HepG2 (cell line): Measurements from ENCODE around the gene MOB3C. TPM values are rescaled to one million over a fixed set of nuclear protein-coding genes. Genes with fewer than 3 reads are reported as not detected.

ENCODE experiments used
- ATAC-seq: fragments of 200-7000 bp; cut with Tn5 transposase; 3 replicates; pipeline ENCODE4 v1.9.1; 2020; ENCODE audit warnings: mild to moderate bottlenecking, moderate library complexity
- BruUV-seq: library from RNA; stranded (reverse); fragments of 400-500 nt; replicated peaks from 2 replicates; lab custom pipeline; 2021; lab: Mats Ljungman, UMichigan
- CTCF ChIA-PET: fragments of 300-600 bp; formaldehyde crosslinking; extraction: SDS; loops from one replicate; lab custom pipeline; 2021; ENCODE audit warnings: low total read pairs, inconsistent platforms, low intra/inter-chr PET ratio; lab: Yijun Ruan, JAX
- POLR2A ChIA-PET: fragments of 350-600 bp; sonication (Branson Sonifier 250); formaldehyde crosslinking; loops from one replicate; lab custom pipeline; 2020; ENCODE audit warnings: antibody characterized with exemption, inconsistent platforms; lab: Yijun Ruan, JAX
- DNase-seq: peaks from one replicate; pipeline ENCODE4 v3.0.0-alpha.2; 2015; ENCODE audit warnings: low spot score
- FAIRE-seq: peaks from 3 replicates; lab custom pipeline; 2011; peaks lifted over from hg19 to GRCh38; lab: Jason Lieb, UNC
- H2AFZ ChIP-seq: one replicate; pipeline ENCODE4 v1.6.1; 2011; ENCODE audit warnings: low read length, inconsistent platforms
- H3K27ac ChIP-seq: fragments of 300-600 bp; 3 replicates; pipeline ENCODE4 v1.8.0; 2011; ENCODE audit warnings: mixed run types, mild to moderate bottlenecking, mixed read lengths, low read length, inconsistent platforms; ENCODE audit not compliant: insufficient read depth; ENCODE audit errors: extremely low read length
- H3K27me3 ChIP-seq, 2 experiments: fragments of 200-600 bp in 1 of 2; 2 replicates in 1 of 2; 3 replicates in 1 of 2; pipeline versions ENCODE4 v1.6.0 to v1.8.0; 2011; ENCODE audit warnings: low read length in 2 of 2, mild to moderate bottlenecking in 2 of 2, moderate library complexity in 2 of 2, inconsistent platforms in 1 of 2; ENCODE audit not compliant: insufficient read depth in 2 of 2, control insufficient read depth in 1 of 2
- H3K36me3 ChIP-seq, 2 experiments: fragments of 200-600 bp in 1 of 2; replicated peaks in 1 of 2; 2 replicates in 1 of 2; 3 replicates in 1 of 2; pipeline versions ENCODE4 v1.5.1 to v1.8.0; 2011; ENCODE audit warnings: low read length in 2 of 2, inconsistent platforms in 1 of 2; ENCODE audit not compliant: insufficient read depth in 2 of 2, control insufficient read depth in 1 of 2
- H3K4me1 ChIP-seq: 2 replicates; pipeline ENCODE4 v1.5.1; 2012; ENCODE audit warnings: low read length, inconsistent platforms; ENCODE audit not compliant: insufficient read depth
- H3K4me2 ChIP-seq: 2 replicates; pipeline ENCODE4 v1.6.0; 2011; ENCODE audit warnings: low read depth, low read length, inconsistent platforms
- H3K4me3 ChIP-seq, 3 experiments: fragments of 200-600 bp in 1 of 3; sonication (generic), shearing (Covaris generic) in 1 of 3; replicated peaks in 1 of 3; 2 replicates each; pipeline ENCODE4 v1.5.1; 2011 to 2016; ENCODE audit warnings: low read length in 3 of 3, inconsistent platforms in 2 of 3, low read depth in 2 of 3, mild to moderate bottlenecking in 2 of 3, control low read depth in 1 of 3, mixed read lengths in 1 of 3; ENCODE audit not compliant: insufficient read depth in 1 of 3
- H3K79me2 ChIP-seq: one replicate; pipeline ENCODE4 v1.6.1; 2011; ENCODE audit warnings: low read length, inconsistent platforms; ENCODE audit not compliant: insufficient read depth
- H3K9ac ChIP-seq: 2 replicates; pipeline ENCODE4 v1.6.0; 2011; ENCODE audit warnings: mild to moderate bottlenecking, low read depth, low read length, inconsistent platforms; ENCODE audit not compliant: insufficient read depth
- H3K9me3 ChIP-seq: 2 replicates; pipeline ENCODE4 v1.5.1; 2012; ENCODE audit warnings: mild to moderate bottlenecking, low read length
- H4K20me1 ChIP-seq: 2 replicates; pipeline ENCODE4 v1.6.0; 2011; ENCODE audit warnings: inconsistent platforms, mild to moderate bottlenecking, low read length, moderate library complexity; ENCODE audit not compliant: insufficient read depth
- ADNP ChIP-seq: sonication (generic); formaldehyde crosslinking; IDR thresholded peaks from 2 replicates; pipeline ENCODE4 v1.4.0; 2020; ENCODE audit warnings: missing genetic modification reagents
- ATF4 ChIP-seq, 2 experiments: fragments of 450-650 bp in 1 of 2; sonication (generic) in 1 of 2; formaldehyde crosslinking; IDR thresholded peaks; 2 replicates each; pipeline versions ENCODE4 v1.5.0 to v1.8.0; 2020 to 2022; ENCODE audit warnings: mild to moderate bottlenecking in 1 of 2, missing genetic modification reagents in 1 of 2
- GPN1 ChIP-seq: sonication (generic); formaldehyde crosslinking; IDR thresholded peaks from 2 replicates; pipeline ENCODE4 v1.5.1; 2020; ENCODE audit warnings: missing genetic modification reagents, borderline replicate concordance
- KDM3A ChIP-seq: IDR thresholded peaks from 2 replicates; pipeline ENCODE4 v1.6.1; 2018; ENCODE audit warnings: low read depth, missing compliant biosample characterization
- NFE2 ChIP-seq: sonication (generic); formaldehyde crosslinking; IDR thresholded peaks from 2 replicates; pipeline ENCODE4 v1.4.0; 2020; ENCODE audit warnings: missing genetic modification reagents
- NR3C1 ChIP-seq: sonication (generic); formaldehyde crosslinking; IDR thresholded peaks from 2 replicates; pipeline ENCODE4 v1.4.0; 2020; ENCODE audit warnings: missing genetic modification reagents
- PAWR ChIP-seq: sonication (generic); formaldehyde crosslinking; IDR thresholded peaks from 2 replicates; pipeline ENCODE4 v1.4.0; 2020; ENCODE audit warnings: missing genetic modification reagents, mild to moderate bottlenecking, borderline replicate concordance
- REL ChIP-seq: sonication (generic); formaldehyde crosslinking; conservative IDR thresholded peaks from 2 replicates; pipeline ENCODE4 v1.8.0; 2022; ENCODE audit warnings: mild to moderate bottlenecking, missing genetic modification reagents, moderate library complexity
- SOX13 ChIP-seq, 3 experiments: fragments of 450-650 bp in 1 of 3; sonication (generic) in 1 of 3; formaldehyde crosslinking in 1 of 3; IDR thresholded peaks in 2 of 3; conservative IDR thresholded peaks in 1 of 3; 2 replicates each; pipeline versions ENCODE4 v1.5.0 to v1.6.1; 2016 to 2020; ENCODE audit warnings: antibody characterized with exemption in 1 of 3, mild to moderate bottlenecking in 1 of 3, missing compliant biosample characterization in 1 of 3, missing genetic modification reagents in 1 of 3, moderate library complexity in 1 of 3
- TOE1 ChIP-seq: sonication (generic); formaldehyde crosslinking; IDR thresholded peaks from 2 replicates; pipeline ENCODE4 v1.4.0; 2020; ENCODE audit warnings: mild to moderate bottlenecking, missing genetic modification reagents
- ZKSCAN1 ChIP-seq: fragments of 150-350 bp; IDR thresholded peaks from 2 replicates; pipeline ENCODE4 v1.6.1; 2014; ENCODE audit warnings: low read length
- ZKSCAN8 ChIP-seq: IDR thresholded peaks from 2 replicates; pipeline ENCODE4 v1.6.1; 2016; ENCODE audit warnings: borderline replicate concordance, missing genetic modification reagents, missing compliant biosample characterization
- ZNF614 ChIP-seq: IDR thresholded peaks from 2 replicates; pipeline ENCODE4 v1.6.1; 2018; ENCODE audit warnings: missing biosample characterization, missing genetic modification reagents, inconsistent platforms, borderline replicate concordance
- WGBS: methylation state at CpG from one replicate; pipeline ENCODE4 v1.1.6; 2017; ENCODE audit warnings: low lambda C conversion rate; 5-methylcytosine and 5-hydroxymethylcytosine counted together
- in situ Hi-C: cut with HindIII; loops from 2 replicates; pipeline ENCODE4 v1.10.0; 2017; ENCODE audit warnings: low pct_unique_long_range_greater_than_20kb; ENCODE audit not compliant: extremely low pct_ligation_motif_present
- intact Hi-C: fragments of 100-400 bp; cut with micrococcal nuclease; formaldehyde crosslinking; loops from one replicate; pipeline ENCODE4 v1.10.0; 2022; ENCODE audit not compliant: unreplicated experiment
- polyA plus RNA-seq, 8 experiments: library from polyadenylated mRNA; depleted of rRNA in 3 of 8; stranded (reverse) in 7 of 8; unstranded in 1 of 8; fragments of >200 nt; fragmentation: Illumina TruSeq in 4 of 8; extraction: Trizol in 4 of 8; gene quantifications; 2 replicates each; pipeline versions ENCODE4 v1.2.1 to v1.2.3, GENCODE V29; 2011 to 2016; ENCODE audit warnings: low read depth in 4 of 8, missing spikeins in 1 of 8, mixed read lengths in 1 of 8; ENCODE audit not compliant: insufficient read depth in 1 of 8
- total RNA-seq, 5 experiments: library from RNA; depleted of rRNA; stranded (reverse); fragments of >200 nt; fragmentation: Illumina TruSeq; extraction: Trizol; gene quantifications; 2 replicates each; pipeline ENCODE4 v1.2.3, GENCODE V29; 2016; ENCODE audit warnings: low read depth in 1 of 5

The MOB3C gene
- total and polyA plus RNA-seq, 2 of the 13 experiments (the other 11 are each of a cell fraction or from before 2014, with no cell fraction given) = 3.5 to 4.1 TPM

- no peak for TF ChIP-seq TOE1 (CRISPR knock-in tag)
- no peak for TF ChIP-seq ZNF614 (CRISPR knock-in tag)
- no peak for TF ChIP-seq NFE2 (CRISPR knock-in tag)
- no peak for TF ChIP-seq SOX13 (IDR thresholded peaks at IDR 0.05)
- no peak for TF ChIP-seq SOX13 (CRISPR knock-in tag; conservative IDR thresholded peaks at IDR 0.05 in 1 of 2, IDR thresholded peaks at IDR 0.05 in 1 of 2)
Measured at GRCh38 chr1:46575778-46576177, 40.8 kb downstream of the MOB3C start (continued).

- H3K27me3 ChIP-seq = no peaks in the 10 kb centered on the region
- no peak overlapping the region for H3K27ac ChIP-seq
- H3K9me3 ChIP-seq = no peaks in the 10 kb centered on the region
- H3K4me3 ChIP-seq = no peak overlapping the region
- 93% methylated on average over 12 of the region's 12 CpGs for WGBS
- no peaks in the 10 kb centered on the region; the same call in 1 of the 2 replicates for H3K4me1 ChIP-seq
- DNase-seq (no peak), FAIRE-seq (no peak), ATAC-seq (no peak)
- TF ChIP-seq KDM3A (no peak), ADNP (CRISPR knock-in tag) (no peak), ZKSCAN1 (no peak), GPN1 (CRISPR knock-in tag) (no peak), PAWR (CRISPR knock-in tag) (no peak), REL (CRISPR knock-in tag) (no peak), NR3C1 (CRISPR knock-in tag) (no peak), ZKSCAN8 (CRISPR knock-in tag) (no peak), ATF4 (CRISPR knock-in tag; IDR thresholded peaks at IDR 0.05) (no peak)
- ChIA-PET CTCF (no interaction called here), POLR2A (no interaction called here)
- intact Hi-C loops (loop anchor here (2.0 kb wide), 1 partner anchor 42 kb away; no protein-coding TSS in a partner anchor), in situ Hi-C loops (no loop called here)
- BruUV-seq = no TSS peak
- H3K9ac ChIP-seq = no peak overlapping the region
- no peaks in the 10 kb centered on the region for H4K20me1 ChIP-seq
- no peak overlapping the region for H3K4me2 ChIP-seq
- no peaks in the 10 kb centered on the region for H3K79me2 ChIP-seq
- peaks cover 13 to 24% of the 10 kb centered on the region in 2 experiments; a peak in 4 of 5 replicates for H3K36me3 ChIP-seq
- H2AFZ ChIP-seq = no peak overlapping the region
Measured at GRCh38 chr1:46575300-46575699, 41.3 kb downstream of the MOB3C start.
